NCI-H226 (cell line): Measurements from ENCODE around the gene GLP2R.

ENCODE experiments used
- DNase-seq: peaks from one replicate; pipeline ENCODE4 v3.0.0-alpha.2; 2015

The GLP2R gene

DNA sequence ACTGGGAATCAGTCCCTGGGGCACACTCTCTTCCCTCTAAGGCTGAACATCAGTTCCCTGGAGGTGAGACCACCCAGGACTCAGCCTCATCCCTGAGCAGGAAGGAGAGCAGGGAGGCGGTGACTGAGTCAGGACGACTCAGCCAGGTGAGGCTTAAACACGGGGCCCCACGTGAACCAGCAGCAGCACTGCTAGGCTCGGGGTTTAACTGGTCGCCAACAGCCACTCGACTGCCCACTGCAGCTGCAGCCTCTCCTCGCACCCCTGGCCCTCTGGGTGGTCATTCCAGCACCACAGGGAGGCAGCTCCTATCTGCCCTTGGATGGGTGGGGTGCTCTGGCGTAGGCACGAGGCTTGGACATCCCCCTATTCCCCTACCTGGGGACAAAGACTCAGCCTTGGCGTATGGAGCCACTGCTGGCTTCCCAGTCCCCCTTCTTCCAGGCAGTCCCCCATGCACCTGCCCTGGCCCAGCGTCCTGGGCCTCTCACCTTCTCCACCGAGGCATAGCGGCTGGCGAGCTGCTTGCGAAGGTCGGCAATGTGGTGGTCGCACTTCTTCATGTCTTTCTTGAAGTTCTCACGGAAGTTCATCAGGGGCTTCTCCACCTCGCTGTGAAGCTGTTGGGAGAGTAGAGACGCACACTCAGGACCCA is 100.6 kb downstream of the GLP2R start:
- DNase-seq: no peak

DNA sequence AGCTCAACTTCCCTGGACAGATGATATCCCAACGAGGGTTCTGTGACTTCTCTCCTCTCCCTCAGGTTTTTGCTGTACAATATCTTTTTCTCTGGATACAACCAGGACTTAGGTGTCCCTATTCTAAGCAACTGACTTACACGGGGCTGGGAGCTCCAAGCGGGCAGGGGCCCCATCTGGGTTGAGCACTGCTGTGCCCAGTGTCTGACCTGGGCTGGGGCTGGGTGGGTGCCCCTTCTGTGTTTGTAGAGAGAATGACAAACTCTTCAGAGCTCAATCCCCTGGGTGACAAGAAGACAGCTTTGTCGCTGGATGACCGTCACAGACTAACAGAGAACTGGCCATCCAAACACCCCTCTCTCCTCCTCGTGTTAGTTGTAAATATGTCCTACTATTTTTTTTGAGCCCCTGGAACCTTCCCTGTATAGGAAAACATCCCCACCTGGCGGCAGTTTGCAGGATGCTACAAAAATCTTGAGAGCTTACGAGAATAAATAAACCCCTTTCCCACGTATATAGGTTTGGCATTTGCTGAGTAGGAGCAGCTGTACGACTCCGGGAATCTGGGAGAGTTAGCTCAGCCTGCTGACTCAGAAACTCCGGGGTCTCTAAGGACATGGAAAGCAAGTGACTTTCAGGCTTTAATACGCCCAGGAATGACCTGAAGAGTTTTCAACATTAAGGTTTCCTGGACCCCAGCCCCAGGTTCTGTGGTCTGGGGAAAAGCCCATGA is 103.0 kb downstream of the GLP2R start:
- peak; percentile 69 for DNase-seq

DNA sequence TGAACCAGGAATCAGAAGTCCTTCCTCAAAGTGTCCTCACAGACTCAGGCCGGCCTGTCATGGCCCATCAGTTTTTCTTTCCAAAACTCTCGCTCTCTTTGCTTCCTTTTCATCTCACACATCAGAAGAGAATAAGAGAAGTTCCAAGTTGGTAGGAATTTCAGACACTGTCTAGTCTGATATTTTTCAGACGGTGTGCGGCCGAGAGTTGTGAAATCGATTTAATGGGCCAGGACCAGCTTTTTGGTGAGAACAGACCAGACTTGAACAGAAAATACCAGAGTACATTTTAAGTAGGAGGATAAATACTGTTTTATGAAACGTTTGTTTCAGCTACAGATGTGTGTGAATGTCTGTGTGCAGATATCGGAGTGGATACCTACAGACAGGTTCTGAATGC is 104.1 kb downstream of the GLP2R start:
- DNase-seq: no peak

DNA sequence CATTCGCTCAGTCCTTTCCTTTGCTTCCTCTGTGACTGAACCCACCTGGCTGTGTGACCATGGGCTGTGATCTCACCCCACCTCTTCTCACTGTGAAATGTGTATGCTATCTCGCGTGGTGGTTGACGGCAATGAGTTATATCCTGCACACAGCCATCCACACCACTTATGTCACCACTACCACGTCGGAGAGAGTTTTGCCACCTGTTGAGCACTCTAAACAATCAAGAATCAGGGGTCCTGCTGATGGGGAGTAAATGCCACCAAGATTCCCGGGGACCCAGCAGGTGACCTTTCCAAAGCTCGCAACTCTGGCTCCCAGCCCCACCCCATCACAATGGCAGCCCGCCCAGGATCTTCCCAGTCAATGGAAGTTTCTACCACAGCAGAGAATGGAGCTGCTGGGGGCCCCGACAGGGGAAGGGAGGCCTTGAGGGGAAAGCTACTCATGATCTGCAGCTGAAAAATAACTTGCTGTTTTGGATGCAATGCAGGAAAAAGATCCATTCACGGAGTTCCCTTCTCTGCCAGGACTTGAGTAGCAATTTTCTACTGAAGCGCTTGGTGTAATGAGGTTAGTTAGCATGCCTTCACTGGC is 105.5 kb downstream of the GLP2R start:
- DNase-seq: no peak

DNA sequence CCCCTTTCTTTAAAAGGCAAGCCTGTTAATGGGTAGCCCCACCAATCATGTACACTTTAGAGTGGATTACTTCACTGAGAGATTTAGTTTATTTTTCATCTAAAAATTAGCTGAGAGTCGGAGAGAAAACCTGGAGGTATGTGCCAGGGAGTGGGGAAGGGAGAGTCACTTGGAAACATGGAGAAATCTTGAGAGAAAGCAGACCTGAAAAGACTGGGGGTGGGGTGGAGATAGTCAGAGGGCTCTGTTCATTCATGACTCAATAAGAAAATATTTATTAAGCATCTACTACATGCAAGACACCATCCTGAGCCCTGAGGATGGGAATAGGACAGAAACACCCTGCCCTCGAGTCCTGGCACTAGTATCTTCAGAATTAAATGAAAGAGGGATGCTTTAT is 106.8 kb downstream of the GLP2R start:
- DNase-seq: no peak

DNA sequence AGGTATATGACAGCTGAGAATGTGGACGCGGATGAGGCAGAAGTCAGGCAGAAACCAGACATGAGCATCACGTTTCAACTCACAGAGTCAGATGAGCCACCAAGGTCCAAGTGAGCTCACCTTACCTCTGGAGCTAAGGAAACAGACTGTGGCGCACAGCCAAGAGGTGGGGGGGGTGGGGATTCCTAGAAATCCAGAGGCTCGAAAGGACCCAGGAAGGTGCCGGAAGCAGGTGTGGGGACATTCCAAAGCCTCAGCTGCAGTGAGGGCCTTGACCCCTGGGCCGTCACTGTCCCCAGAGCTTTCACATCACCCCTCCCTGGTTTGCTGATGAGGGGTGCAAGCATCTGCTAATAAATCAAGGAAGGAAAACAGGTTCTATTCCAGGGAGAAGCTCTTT is 108.6 kb downstream of the GLP2R start:
- DNase-seq: no peak

DNA sequence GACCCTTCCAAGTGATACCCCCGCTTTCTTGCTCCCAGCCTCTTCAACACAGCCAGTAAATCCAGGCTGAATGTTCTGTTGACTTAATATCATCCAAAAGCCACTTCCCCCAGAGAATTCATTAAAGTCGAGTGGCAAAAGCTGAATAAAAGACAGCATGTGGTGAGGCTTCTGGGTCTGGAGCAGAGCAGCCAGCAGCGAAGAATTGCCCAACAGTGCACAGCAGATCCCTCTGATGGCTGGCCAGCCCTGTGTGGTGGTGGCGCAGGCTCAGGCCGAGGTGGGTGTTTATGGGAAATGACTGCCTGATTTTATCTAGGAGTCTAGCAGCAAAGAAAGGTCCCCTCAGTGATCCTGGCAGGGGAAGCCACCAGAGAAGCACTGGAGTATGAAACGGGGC is 109.7 kb downstream of the GLP2R start:
- DNase-seq: no peak

DNA sequence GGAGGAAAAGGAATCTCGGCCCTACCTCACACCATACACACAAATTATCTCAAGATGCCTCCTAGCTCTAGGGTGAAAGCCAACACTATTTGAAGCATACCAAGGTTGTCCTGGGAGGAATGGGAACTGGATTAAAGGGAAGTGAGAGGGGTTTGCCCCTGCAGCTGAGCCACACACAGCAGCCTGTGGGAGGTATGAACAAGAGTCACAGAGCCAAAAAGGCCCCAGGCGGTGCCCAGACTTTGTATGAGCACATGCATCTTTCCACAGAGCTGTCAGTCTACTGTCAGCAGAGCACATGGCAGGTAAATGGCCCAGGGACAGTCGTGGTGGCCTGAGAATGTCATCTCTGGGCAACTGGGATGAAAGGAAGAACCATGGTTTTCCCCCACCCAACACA is 110.4 kb downstream of the GLP2R start:
- no peak for DNase-seq

DNA sequence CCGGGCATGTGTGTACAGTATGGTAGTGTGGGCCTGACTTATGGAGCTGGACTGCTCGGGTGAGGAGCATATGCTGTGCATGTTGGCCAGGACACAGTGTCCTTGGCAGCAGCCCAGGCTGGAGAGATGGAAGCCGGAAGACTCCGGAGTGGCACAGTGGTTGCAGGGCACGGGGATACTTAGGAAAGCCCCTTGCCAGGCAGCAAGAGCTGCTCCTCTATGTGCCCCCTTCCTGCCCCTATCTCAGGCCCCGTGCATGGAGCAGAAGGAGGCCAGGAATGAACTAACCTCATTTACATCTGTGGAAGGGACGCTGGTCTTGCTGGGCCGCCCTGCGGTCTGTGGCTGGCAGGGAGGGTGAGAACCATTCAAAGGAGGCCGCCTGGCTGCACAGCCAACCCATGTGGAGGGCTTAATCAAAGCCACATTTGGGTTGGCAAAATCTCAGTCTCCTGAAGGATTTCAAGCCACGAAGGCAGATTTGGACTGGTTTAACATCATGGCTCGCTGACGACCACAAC is 111.6 kb downstream of the GLP2R start:
- no peak for DNase-seq

DNA sequence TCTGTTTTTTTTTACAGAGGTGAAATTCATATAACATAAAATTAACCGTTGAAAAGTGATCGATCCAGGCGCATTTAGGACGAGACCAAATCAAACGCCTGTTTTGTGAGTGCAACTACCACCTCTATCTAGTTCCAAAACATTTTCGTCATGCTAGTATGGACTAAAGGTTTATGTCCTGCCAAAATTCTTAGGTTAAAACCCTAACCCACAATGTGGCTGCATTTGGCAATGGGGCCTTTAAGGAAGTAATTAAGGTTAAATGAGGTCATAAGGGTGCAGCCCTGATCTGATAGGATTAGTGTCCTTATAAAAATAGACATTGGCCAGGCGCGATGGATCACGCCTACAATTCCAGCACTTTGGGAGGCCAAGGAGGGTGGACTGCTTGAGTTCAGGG is 112.2 kb downstream of the GLP2R start:
- DNase-seq: no peak

DNA sequence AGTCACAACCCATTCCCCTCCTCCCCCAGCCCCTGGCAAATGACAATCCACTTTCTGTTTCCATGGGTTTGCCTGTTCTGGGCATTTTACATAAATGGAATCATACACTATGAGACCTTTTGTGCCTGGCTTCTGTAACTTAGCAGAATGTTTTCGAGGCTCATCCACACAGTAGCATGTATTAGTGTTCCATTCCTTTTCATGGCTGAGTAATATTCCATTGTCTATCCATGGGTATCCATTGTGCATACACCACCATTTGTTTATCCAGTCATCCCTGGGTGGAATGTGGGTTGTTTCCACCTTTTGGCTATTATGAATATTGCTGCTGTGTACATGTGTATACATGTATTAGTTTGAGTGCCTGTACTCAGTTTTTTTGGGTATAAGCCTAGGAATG is 113.0 kb downstream of the GLP2R start:
- no peak for DNase-seq

DNA sequence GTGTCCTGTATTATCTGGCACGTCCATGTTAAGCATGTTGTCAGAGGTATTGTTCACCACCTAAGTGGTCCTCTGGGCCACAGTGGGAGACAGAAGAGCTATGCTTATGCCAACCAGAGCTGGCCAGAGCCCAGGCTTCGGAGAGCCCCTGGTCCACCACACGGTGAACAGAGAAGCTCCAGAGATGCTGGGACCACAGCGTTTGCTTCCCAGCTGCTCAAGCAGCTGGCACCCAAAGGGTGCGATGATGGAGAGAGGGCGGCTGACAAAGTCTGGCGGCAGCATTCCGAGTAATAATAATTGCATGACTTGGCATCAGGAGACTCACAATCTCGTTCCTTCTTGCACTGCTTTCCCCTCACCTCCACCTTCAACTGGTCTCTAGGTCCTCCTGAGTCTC is 115.1 kb downstream of the GLP2R start:
- DNase-seq: no peak

DNA sequence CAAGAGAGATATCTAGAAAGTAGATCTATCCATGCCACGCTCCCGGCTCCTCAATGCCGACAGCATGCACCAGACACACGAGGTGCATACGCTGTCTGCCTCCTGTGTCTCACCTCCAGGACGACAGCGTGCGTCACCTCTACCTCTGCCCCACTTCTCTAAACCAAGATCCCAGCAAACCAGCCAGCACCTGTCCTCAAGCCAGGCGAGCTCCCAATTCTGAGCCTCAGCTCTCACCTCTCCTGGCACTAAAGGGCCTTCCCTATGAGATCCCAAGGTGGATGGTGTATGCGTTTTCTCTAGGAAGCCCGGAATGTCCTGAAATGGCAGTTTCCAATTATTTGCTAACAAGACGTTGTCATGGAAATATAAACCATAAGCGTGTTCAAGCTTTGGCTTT is 115.6 kb downstream of the GLP2R start:
- DNase-seq: no peak
